Keratinocyte (primary cell): ENCODE measurements around the gene NAXD. TPM values are rescaled to one million over a fixed set of nuclear protein-coding genes. Genes with fewer than 3 reads are reported as not detected.

Experiments
- DNase-seq: peaks from one replicate; pipeline ENCODE4 v3.0.0-alpha.2; 2011; ENCODE audit warnings: low read depth, missing footprints, low spot score
- FAIRE-seq: peaks from 2 replicates; lab custom pipeline; 2011; peaks lifted over from hg19 to GRCh38; lab: Jason Lieb, UNC
- H2AFZ ChIP-seq: 2 replicates; pipeline ENCODE4 v1.6.0; 2012; ENCODE audit warnings: low read length, control low read depth, inconsistent platforms; ENCODE audit not compliant: control insufficient read depth
- H3K27ac ChIP-seq: 2 replicates; pipeline ENCODE4 v1.5.1; 2011; ENCODE audit warnings: low read length; ENCODE audit not compliant: control insufficient read depth, insufficient read depth
- H3K27me3 ChIP-seq: 3 replicates; pipeline ENCODE4 v1.6.0; 2011; ENCODE audit warnings: low read length; ENCODE audit not compliant: control insufficient read depth, insufficient read depth; ENCODE audit errors: extremely low read depth
- H3K36me3 ChIP-seq, 2 experiments: 2 replicates in 1 of 2; 3 replicates in 1 of 2; pipeline ENCODE4 v1.5.1; 2011; ENCODE audit warnings: low read length in 2 of 2, mild to moderate bottlenecking in 1 of 2; ENCODE audit not compliant: control insufficient read depth in 2 of 2, insufficient read depth in 2 of 2; ENCODE audit errors: extremely low read depth in 1 of 2
- H3K4me1 ChIP-seq: 3 replicates; pipeline ENCODE4 v1.5.1; 2011; ENCODE audit warnings: low read length; ENCODE audit not compliant: control insufficient read depth, insufficient read depth; ENCODE audit errors: extremely low read depth
- H3K4me2 ChIP-seq: 3 replicates; pipeline ENCODE4 v1.6.0; 2011; ENCODE audit warnings: low read depth, low read length; ENCODE audit not compliant: control insufficient read depth, insufficient read depth; ENCODE audit errors: extremely low read depth
- H3K4me3 ChIP-seq, 3 experiments: fragments of 200-600 bp in 1 of 3; sonication (generic) in 1 of 3; 2 replicates in 2 of 3; 3 replicates in 1 of 3; pipeline ENCODE4 v1.5.1; 2011 to 2016; ENCODE audit warnings: low read length in 3 of 3, mild to moderate bottlenecking in 3 of 3, control low read depth in 2 of 3, inconsistent platforms in 1 of 3, low read depth in 1 of 3, mixed read lengths in 1 of 3, mixed run types in 1 of 3, moderate library complexity in 1 of 3; ENCODE audit not compliant: control insufficient read depth in 2 of 3, insufficient read depth in 2 of 3; ENCODE audit errors: extremely low read depth in 1 of 3
- H3K79me2 ChIP-seq: 2 replicates; pipeline ENCODE4 v1.6.0; 2012; ENCODE audit warnings: low read length; ENCODE audit not compliant: control insufficient read depth, insufficient read depth
- H3K9ac ChIP-seq: 3 replicates; pipeline ENCODE4 v1.6.0; 2011; ENCODE audit warnings: low read length; ENCODE audit not compliant: control insufficient read depth, insufficient read depth; ENCODE audit errors: extremely low read depth
- H3K9me1 ChIP-seq: 3 replicates; pipeline ENCODE4 v1.6.0; 2011; ENCODE audit warnings: low read length; ENCODE audit not compliant: control insufficient read depth, insufficient read depth; ENCODE audit errors: extremely low read depth
- H3K9me3 ChIP-seq: 2 replicates; pipeline ENCODE4 v1.5.1; 2012; ENCODE audit warnings: low read depth, low read length; ENCODE audit not compliant: control insufficient read depth
- H4K20me1 ChIP-seq: 3 replicates; pipeline ENCODE4 v1.6.0; 2011; ENCODE audit warnings: low read length; ENCODE audit not compliant: control insufficient read depth, insufficient read depth; ENCODE audit errors: extremely low read depth
- CTCF ChIP-seq, 3 experiments: IDR thresholded peaks in 1 of 3; conservative IDR thresholded peaks in 1 of 3; optimal IDR thresholded peaks in 1 of 3; 2 replicates in 2 of 3; 3 replicates in 1 of 3; pipeline versions ENCODE3 to v1.5.1; 2011; ENCODE audit warnings: low read length in 3 of 3, mild to moderate bottlenecking in 3 of 3, moderate library complexity in 2 of 3, control low read depth in 1 of 3, inconsistent platforms in 1 of 3; ENCODE audit not compliant: insufficient read depth in 2 of 3; ENCODE audit errors: extremely low read depth in 1 of 3
- EZH2 ChIP-seq: IDR thresholded peaks from one replicate; pipeline ENCODE4 v1.6.1; 2012; ENCODE audit warnings: inconsistent platforms, mild to moderate bottlenecking, low read length, moderate library complexity
- dilution Hi-C: fragments of 300-500 bp; cut with MboI; formaldehyde crosslinking; loops from one replicate; pipeline ENCODE4 v1.7.0; 2020; ENCODE audit warnings: low sequenced_read_pairs; ENCODE audit not compliant: extremely low pct_ligation_motif_present
- polyA plus RNA-seq, 5 experiments: library from polyadenylated mRNA; depleted of rRNA in 3 of 5; stranded (reverse) in 3 of 5; stranded (forward) in 1 of 5; unstranded in 1 of 5; fragments of >200 nt; gene quantifications; 1 replicate in 1 of 5; 2 replicates in 3 of 5; 3 replicates in 1 of 5; pipeline versions ENCODE4 v1.2.1 to v1.2.3, GENCODE V29; 2011 to 2012; ENCODE audit warnings: missing spikeins in 2 of 5, low read depth in 1 of 5, low replicate concordance in 1 of 5

The NAXD gene
- polyA plus RNA-seq, 1 donor (not counting 4 experiments of a cell fraction or from before 2014, with no cell fraction given) = 18.0 TPM

GRCh38 chr13:110628952-110629701 is 13.8 kb downstream of the NAXD start:
- Histone ChIP-seq H3K36me3 (peaks cover 9 to 28% of the 10 kb centered on the region in 2 experiments), H3K4me1 (peaks cover 15% of the 10 kb centered on the region), H3K9ac (no peak overlapping the region), H3K27me3 (no peaks in the 10 kb centered on the region), H3K79me2 (peaks cover 74% of the 10 kb centered on the region), H2AFZ (no peak overlapping the region), H3K4me3 (no peak overlapping the region), H3K4me2 (no peak overlapping the region), H4K20me1 (peaks cover 10% of the 10 kb centered on the region), H3K9me3 (no peaks in the 10 kb centered on the region), H3K27ac (no peak overlapping the region), H3K9me1 (no peaks in the 10 kb centered on the region)
- FAIRE-seq (no peak), DNase-seq (no peak)
- TF ChIP-seq CTCF (optimal IDR thresholded peaks at IDR 0.05 in 1 of 3, IDR thresholded peaks at IDR 0.05 in 1 of 3, conservative IDR thresholded peaks at IDR 0.05 in 1 of 3; ENCODE audit: extremely low read depth in 1 of 3, insufficient read depth in 2 of 3, low read length in 3 of 3) (no peak), EZH2 (no peak)
- dilution Hi-C loops = no loop called here

GRCh38 chr13:110629735-110630134 is 14.4 kb downstream of the NAXD start:
- Histone ChIP-seq H3K9me3 (no peaks in the 10 kb centered on the region), H4K20me1 (peaks cover 10% of the 10 kb centered on the region), H3K4me3 (no peak overlapping the region), H3K27ac (no peak overlapping the region), H3K9ac (no peak overlapping the region), H3K9me1 (peaks cover 2% of the 10 kb centered on the region), H3K27me3 (no peaks in the 10 kb centered on the region), H3K4me1 (peaks cover 15% of the 10 kb centered on the region), H2AFZ (no peak overlapping the region), H3K4me2 (no peak overlapping the region), H3K79me2 (peaks cover 76% of the 10 kb centered on the region), H3K36me3 (peaks cover 15 to 32% of the 10 kb centered on the region in 2 experiments)
- TF ChIP-seq EZH2 = no peak
- no peak for TF ChIP-seq CTCF (optimal IDR thresholded peaks at IDR 0.05 in 1 of 3, IDR thresholded peaks at IDR 0.05 in 1 of 3, conservative IDR thresholded peaks at IDR 0.05 in 1 of 3; ENCODE audit: extremely low read depth in 1 of 3, insufficient read depth in 2 of 3, low read length in 3 of 3)
- dilution Hi-C loops = no loop called here
- FAIRE-seq (no peak), DNase-seq (no peak)
